ENCODE measurements around the gene FAM117B.
"Not testable (repeated sequence)": the region's sequence is repeated elsewhere in the genome, so short reads cannot be mapped to it uniquely, and the experiment has no call there.

DNA sequence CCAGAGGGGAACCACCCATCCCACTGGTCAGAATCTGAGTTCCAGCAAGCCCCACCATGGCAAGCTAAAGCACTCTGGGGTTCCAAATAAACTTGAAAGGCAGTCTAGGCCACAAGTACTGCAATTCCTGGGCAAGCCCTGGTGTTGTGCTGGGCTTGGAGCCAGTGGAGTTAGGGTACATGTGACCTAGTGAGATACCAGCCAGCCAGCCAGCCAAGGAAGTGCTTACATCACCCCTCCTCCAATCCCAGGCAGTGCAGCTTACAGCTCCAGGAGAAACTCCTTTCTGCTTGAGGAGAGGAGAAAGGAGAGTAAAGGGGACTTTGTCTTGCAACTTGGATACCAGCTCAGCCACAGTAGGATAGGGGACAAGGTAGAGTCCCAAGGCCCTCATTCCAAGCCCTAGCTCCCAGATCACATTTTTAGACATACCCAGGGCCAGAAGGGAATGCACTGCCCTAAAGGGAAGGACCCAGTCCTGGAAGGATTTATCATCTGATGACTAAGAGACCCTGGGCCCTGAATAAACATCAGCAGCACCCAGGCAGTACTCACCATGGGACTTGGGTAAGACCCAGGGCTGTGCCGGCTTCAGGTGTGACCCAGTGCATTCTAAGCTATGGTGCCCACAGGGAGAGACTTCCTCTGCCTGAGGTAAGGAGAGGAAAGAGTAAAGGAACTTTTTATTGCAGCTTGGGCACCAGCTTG is 172.8 kb downstream of the FAM117B start:
- TF ChIP-seq, protein P1, sequence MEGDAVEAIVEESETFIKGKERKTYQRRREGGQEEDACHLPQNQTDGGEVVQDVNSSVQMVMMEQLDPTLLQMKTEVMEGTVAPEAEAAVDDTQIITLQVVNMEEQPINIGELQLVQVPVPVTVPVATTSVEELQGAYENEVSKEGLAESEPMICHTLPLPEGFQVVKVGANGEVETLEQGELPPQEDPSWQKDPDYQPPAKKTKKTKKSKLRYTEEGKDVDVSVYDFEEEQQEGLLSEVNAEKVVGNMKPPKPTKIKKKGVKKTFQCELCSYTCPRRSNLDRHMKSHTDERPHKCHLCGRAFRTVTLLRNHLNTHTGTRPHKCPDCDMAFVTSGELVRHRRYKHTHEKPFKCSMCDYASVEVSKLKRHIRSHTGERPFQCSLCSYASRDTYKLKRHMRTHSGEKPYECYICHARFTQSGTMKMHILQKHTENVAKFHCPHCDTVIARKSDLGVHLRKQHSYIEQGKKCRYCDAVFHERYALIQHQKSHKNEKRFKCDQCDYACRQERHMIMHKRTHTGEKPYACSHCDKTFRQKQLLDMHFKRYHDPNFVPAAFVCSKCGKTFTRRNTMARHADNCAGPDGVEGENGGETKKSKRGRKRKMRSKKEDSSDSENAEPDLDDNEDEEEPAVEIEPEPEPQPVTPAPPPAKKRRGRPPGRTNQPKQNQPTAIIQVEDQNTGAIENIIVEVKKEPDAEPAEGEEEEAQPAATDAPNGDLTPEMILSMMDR (IDR thresholded peaks at IDR 0.05; ENCODE audit: low read depth, low read length), result not testable (repeated sequence)
- TF ChIP-seq POLR2A (IDR thresholded peaks at IDR 0.05; ENCODE audit: extremely low read depth, insufficient read length); MYC (IDR thresholded peaks at IDR 0.05; ENCODE audit: low read depth, low read length): not testable (repeated sequence)
- TF ChIP-seq, protein P2, sequence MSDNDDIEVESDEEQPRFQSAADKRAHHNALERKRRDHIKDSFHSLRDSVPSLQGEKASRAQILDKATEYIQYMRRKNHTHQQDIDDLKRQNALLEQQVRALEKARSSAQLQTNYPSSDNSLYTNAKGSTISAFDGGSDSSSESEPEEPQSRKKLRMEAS (IDR thresholded peaks at IDR 0.05; ENCODE audit: low read depth, low read length), result not testable (repeated sequence)
